DND-41 (cell line): ENCODE results near the gene PDIA5.

Experiments
- ATAC-seq: fragments of 200-7000 bp; cut with Tn5 transposase; 3 replicates; pipeline ENCODE4 v1.9.1; 2021; ENCODE audit warnings: low read depth; ENCODE audit not compliant: insufficient read depth
- DNase-seq: peaks from one replicate; pipeline ENCODE4 v3.0.0-alpha.2; 2020
- H2AFZ ChIP-seq: 2 replicates; pipeline ENCODE4 v1.6.0; 2012; ENCODE audit warnings: low read depth, low read length
- H3K27ac ChIP-seq: 2 replicates; pipeline ENCODE4 v1.5.1; 2012; ENCODE audit warnings: low read length, inconsistent platforms
- H3K27me3 ChIP-seq: fragments of 200-600 bp; sonication (generic); 2 replicates; pipeline ENCODE4 v1.6.0; 2012; ENCODE audit warnings: low read length, mild to moderate bottlenecking, inconsistent platforms; ENCODE audit not compliant: insufficient read depth, poor library complexity
- H3K36me3 ChIP-seq: 2 replicates; pipeline ENCODE4 v1.5.1; 2012; ENCODE audit warnings: low read length, inconsistent platforms; ENCODE audit not compliant: insufficient read depth
- H3K4me1 ChIP-seq: 2 replicates; pipeline ENCODE4 v1.5.1; 2012; ENCODE audit warnings: mild to moderate bottlenecking, low read length; ENCODE audit not compliant: insufficient read depth
- H3K4me2 ChIP-seq: 2 replicates; pipeline ENCODE4 v1.6.0; 2012; ENCODE audit warnings: mild to moderate bottlenecking, moderate library complexity, low read length, inconsistent platforms; ENCODE audit not compliant: insufficient read depth
- H3K4me3 ChIP-seq, 2 experiments: fragments of 200-600 bp in 1 of 2; shearing (Covaris generic) in 1 of 2; 2 replicates each; pipeline ENCODE4 v1.5.1; 2012 to 2016; ENCODE audit warnings: inconsistent platforms in 2 of 2, low read length in 2 of 2, mild to moderate bottlenecking in 2 of 2, low read depth in 1 of 2, moderate library complexity in 1 of 2
- H3K79me2 ChIP-seq: 2 replicates; pipeline ENCODE4 v1.6.0; 2012; ENCODE audit warnings: low read length, inconsistent platforms; ENCODE audit not compliant: insufficient read depth
- H3K9ac ChIP-seq: 2 replicates; pipeline ENCODE4 v1.6.0; 2012; ENCODE audit warnings: low read depth, mild to moderate bottlenecking, inconsistent platforms, low read length, moderate library complexity
- H3K9me3 ChIP-seq: 2 replicates; pipeline ENCODE4 v1.5.1; 2012; ENCODE audit warnings: low read length, moderate library complexity, mild to moderate bottlenecking, inconsistent platforms; ENCODE audit not compliant: insufficient read depth, severe bottlenecking
- H4K20me1 ChIP-seq: 2 replicates; pipeline ENCODE4 v1.6.0; 2012; ENCODE audit warnings: low read length; ENCODE audit not compliant: insufficient read depth
- CTCF ChIP-seq: IDR thresholded peaks from 2 replicates; pipeline ENCODE4 v1.5.1; 2012; ENCODE audit warnings: borderline replicate concordance, low read length, moderate library complexity, mild to moderate bottlenecking; ENCODE audit not compliant: poor library complexity, severe bottlenecking; ENCODE audit errors: extremely low read depth
- EZH2 ChIP-seq: IDR thresholded peaks from 3 replicates; pipeline ENCODE4 v1.6.1; 2012; ENCODE audit warnings: borderline replicate concordance, low read depth, mild to moderate bottlenecking, moderate library complexity, low read length, inconsistent platforms; ENCODE audit not compliant: severe bottlenecking

Gene PDIA5

GRCh38 chr3:123024056-123024455 is 42.8 kb upstream of the PDIA5 start:
- Histone ChIP-seq H3K9ac (no peak overlapping the region), H3K79me2 (no peaks in the 10 kb centered on the region), H4K20me1 (no peaks in the 10 kb centered on the region), H3K27ac (no peak overlapping the region), H3K4me3 (no peak overlapping the region), H2AFZ (no peak overlapping the region), H3K36me3 (no peaks in the 10 kb centered on the region), H3K9me3 (no peaks in the 10 kb centered on the region), H3K4me2 (no peak overlapping the region), H3K27me3 (peaks cover 72% of the 10 kb centered on the region), H3K4me1 (peaks cover 9% of the 10 kb centered on the region)
- no peak for TF ChIP-seq CTCF
- no peak for TF ChIP-seq EZH2
- no peak for DNase-seq
- ATAC-seq, result no peak

GRCh38 chr3:123025642-123026521 is 40.9 kb upstream of the PDIA5 start:
- Histone ChIP-seq H3K36me3 (no peaks in the 10 kb centered on the region), H3K9me3 (no peaks in the 10 kb centered on the region), H3K4me1 (peaks cover 9% of the 10 kb centered on the region), H3K9ac (no peak overlapping the region), H4K20me1 (no peaks in the 10 kb centered on the region), H3K4me2 (no peak overlapping the region), H3K27me3 (peaks cover 79% of the 10 kb centered on the region), H3K27ac (no peak overlapping the region), H3K4me3 (no peak overlapping the region), H3K79me2 (no peaks in the 10 kb centered on the region), H2AFZ (no peak overlapping the region)
- TF ChIP-seq EZH2, result no peak
- no peak for TF ChIP-seq CTCF
- no peak for ATAC-seq
- no peak for DNase-seq

- no peak overlapping the region for H3K4me3 ChIP-seq
- H3K27me3 ChIP-seq, result peaks cover 82% of the 10 kb centered on the region
These were observed 40.1 kb upstream of the PDIA5 start for GRCh38 chr3:123026565-123027291.

More at GRCh38 chr3:123026565-123027291, 40.1 kb upstream of the PDIA5 start:
- no peaks in the 10 kb centered on the region for H4K20me1 ChIP-seq
- peaks cover 9% of the 10 kb centered on the region for H3K4me1 ChIP-seq
- H3K79me2 ChIP-seq, result no peaks in the 10 kb centered on the region
- no peak for DNase-seq
- ATAC-seq, result no peak
- no peak overlapping the region for H3K9ac ChIP-seq
- no peaks in the 10 kb centered on the region for H3K9me3 ChIP-seq
- no peak overlapping the region for H2AFZ ChIP-seq
- TF ChIP-seq EZH2 (no peak), CTCF (no peak)
- no peak overlapping the region for H3K4me2 ChIP-seq
- no peak overlapping the region for H3K27ac ChIP-seq
- H3K36me3 ChIP-seq, result no peaks in the 10 kb centered on the region
